ENCODE results near the gene FERMT2.
"Not testable (repeated sequence)": the region's sequence is repeated elsewhere in the genome, so short reads cannot be mapped to it uniquely, and the experiment has no call there.

The FERMT2 gene

DNA sequence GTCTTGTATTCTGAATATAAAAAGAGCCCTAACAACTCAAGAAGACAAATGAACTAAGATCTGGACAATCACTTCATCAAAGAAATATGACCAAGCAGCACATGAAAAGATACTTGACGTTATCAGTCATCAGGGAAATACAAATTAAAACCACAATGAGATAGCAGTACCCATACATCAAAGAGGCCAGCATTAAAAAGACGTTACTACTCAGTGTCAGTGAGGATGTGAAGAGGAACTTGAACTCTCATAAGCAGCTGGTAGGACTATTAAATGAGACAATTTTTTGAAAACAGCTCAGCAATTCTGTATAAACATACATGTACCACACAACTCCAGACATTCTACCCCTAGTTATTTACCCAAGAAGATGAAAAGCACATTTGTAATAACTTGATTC lies 55.9 kb downstream of the FERMT2 start:
- DNase-seq, result no peak

DNA sequence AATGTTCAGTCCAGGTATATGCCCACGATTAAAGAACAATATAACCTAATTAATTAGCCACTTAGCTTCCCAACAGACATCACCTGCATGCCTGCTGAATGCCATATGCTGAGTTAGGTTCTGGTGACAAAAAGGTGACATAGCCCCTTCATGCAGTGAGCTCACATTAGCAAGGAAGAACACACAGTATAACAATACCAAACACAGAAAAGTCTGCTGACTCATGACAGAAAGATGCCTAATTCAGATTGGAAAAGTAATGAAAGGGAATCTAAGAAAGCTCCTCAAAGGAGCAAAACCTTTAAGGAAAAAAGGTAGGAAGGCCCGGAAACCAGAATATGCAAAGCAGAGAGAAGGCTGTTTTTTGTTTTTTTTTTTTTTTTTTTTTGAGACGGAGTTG lies 59.0 kb downstream of the FERMT2 start:
- DNase-seq, result no peak

DNA sequence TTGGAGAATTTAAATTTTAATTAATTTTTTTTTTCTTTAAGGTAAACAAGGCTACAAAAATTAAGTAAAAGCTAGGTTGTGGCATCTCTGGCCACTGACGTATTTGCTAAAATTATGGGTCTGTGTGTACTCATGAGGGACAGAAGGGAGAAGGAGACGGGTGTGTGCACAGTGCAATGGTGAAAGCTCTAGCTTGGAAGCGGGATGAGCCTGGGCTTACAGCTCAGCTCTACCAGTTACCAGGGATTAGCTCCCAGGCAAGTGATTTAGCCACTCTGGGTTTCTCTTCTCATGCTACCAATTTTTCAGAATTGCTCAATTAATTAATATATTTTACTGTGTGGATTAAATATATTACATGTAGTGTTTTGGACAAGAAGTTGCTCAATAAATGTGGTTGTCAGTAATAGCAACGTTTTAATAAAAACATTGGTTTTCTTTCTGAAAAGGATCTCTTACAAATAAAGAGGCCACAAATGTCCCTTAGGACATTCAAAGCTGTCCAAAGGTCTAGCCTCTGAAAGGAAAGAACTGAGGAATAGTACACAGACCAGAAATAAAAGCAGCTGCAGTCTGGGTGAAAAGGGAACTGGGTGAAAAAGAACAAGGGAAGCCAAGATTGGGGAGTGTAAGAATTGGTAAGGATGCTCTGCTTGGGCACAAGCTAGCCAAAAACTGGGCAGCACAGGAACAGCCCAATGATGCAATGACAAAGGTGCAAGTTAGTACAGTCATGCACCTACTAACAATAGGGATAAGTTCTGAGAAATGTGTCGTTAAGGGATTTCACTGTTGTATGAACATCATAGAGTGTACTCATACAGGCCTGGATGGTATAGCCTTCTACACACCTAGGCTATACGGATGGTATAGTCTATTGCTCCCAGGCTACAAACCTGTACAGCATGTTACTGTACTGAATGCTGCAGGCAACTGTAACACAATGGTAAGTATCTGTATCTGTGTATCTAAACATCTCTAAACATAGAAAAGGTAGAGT lies 61.7 kb downstream of the FERMT2 start:
- no peak for DNase-seq

DNA sequence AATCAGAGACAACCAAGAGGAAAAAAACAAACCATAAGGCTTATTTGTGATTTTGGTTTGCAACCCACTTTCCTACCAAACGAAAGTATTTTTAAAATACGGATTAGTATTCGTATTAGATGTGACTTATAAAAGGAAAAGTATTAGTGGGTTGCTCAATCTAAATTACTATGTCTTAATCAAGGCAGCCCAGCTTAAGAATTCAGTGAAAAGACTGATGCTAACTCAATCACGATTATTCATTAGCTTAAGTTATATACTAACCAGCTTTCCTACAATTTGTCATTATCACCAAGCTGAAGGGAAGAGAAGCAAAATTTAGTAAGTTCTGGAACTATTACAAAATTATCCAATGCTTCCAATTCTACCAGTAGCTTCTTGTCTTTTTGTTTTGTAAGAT lies 62.7 kb downstream of the FERMT2 start:
- DNase-seq, result no peak

DNA sequence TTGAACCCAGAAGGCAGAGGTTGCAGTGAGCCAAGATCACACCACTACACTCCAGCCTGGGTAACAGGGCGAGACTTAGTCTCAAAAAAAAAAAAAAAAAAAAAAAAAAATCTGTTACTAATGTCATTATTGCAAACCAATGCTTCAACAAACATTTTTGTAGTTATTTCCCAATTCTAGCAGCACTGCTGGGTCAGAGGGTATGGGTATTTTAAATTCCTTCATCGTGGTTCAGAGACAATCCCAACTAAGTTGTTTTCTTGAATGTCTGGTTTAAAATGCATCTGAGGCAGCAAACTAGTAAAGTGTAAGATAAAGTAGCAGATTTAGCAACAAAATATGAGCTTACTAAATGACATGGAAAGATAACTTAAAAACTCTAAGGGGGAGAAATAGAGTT lies 65.6 kb downstream of the FERMT2 start:
- DNase-seq, result no peak

DNA sequence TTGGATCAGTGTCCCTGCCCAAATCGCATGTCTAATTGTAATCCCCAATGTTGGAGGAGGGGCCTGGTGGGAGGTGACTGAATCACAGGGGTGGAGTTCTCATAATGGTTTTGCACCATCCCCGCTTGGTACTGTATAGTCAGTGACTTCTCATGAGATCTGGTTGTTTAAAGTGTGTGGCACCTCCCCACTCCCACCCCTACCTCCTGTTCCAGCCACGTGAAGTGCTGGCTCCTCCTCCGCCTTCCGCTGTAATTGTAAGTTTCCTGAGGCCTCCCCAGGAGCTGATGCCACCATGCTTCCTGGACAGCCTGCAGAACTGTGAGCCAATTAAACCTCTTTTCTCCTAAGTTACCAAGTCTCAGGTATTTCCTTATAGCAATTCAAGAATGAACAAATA lies 67.2 kb downstream of the FERMT2 start:
- no peak for DNase-seq

DNA sequence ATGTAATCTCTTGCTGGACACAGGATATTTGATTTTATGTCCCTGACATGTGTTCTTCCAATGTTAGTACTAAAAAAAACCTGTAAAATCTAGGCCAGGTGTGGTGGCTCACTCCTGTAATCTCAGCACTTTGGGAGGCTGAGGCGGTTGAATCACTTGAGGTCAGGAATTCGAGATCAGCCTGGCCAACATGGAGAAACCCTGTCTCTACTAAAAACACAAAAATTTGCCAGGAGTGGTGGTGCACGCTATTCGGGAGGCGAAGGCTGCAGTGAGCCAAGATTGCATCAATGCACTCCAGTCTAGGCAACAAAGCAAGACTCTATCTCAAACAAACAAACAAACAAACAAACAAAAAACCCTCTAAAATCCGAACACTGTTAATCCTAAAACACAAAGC lies 68.0 kb downstream of the FERMT2 start:
- no peak for DNase-seq

DNA sequence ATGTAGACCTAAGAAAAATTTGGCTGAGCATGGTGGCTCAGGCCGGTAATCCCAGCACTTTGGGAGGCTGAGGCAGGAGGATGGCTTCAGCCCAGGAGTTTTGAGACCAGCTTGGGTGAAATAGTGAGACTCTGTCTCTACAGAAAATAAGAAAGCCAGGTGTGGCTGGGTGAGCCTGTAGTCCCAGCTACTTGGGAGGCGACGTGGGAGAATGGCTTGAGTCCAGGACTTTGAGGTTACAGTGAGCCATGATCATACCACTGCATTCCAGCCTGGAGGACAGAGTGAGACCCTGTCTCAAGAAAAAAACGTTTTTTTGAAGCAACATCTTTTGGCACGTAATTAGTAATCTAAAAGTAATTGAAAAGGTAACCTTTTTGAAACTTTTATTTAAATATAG lies 70.9 kb downstream of the FERMT2 start:
- no peak for DNase-seq

DNA sequence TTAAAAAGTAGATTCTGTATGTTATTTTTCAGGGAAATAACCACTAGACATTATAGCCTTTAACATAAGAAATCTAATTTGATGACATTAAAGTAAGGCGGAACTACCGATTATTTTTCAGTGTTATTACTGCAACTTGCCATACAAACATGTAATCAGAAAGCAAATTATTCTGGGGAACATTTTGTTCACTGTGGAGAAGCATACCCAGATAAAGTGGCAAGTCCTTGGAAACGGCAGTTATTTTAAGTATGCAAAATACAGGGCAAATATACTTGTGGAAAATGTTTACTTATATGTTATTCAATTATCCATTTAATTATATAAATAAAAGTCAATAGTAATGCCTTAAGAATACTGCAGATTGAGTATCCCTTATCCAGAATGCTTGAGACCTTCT lies 71.9 kb downstream of the FERMT2 start:
- no peak for DNase-seq

DNA sequence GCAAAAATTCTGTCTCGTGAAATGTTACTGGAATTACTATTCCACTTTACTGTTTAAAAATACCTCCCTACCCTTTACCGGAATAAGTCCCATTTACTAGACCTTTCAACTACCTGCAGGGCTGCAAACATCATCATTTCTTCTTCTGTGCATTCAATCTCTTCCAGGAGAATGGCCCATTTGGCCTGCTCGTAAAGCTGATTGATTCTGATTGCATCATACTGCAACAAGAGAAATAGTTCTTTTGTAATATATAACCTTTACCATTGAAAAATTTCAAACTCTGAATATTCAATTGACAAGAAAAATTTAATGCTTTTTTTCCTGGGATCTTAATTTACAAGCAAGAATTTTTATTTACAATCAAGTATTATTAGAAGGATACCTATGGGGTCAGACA lies 72.4 kb downstream of the FERMT2 start:
- no peak for DNase-seq

DNA sequence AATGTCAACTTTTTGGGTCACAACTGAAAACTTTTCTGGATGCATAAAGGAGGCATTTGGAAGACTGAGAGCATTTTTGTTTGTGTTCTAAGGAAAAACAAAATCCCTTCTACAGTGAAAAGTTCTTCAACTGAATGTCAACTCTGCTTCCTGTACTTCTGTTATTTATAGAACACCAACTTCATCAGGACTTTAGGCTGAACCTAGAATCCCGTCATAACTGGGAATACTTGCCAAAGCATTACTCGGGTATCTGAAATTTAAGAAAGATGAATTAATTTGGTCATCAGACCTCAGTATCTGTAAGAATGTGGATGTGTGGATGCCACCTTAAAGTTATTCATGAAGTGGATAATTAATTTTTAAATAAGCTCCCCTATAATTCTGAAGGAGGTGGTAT lies 73.2 kb downstream of the FERMT2 start:
- no peak for DNase-seq

DNA sequence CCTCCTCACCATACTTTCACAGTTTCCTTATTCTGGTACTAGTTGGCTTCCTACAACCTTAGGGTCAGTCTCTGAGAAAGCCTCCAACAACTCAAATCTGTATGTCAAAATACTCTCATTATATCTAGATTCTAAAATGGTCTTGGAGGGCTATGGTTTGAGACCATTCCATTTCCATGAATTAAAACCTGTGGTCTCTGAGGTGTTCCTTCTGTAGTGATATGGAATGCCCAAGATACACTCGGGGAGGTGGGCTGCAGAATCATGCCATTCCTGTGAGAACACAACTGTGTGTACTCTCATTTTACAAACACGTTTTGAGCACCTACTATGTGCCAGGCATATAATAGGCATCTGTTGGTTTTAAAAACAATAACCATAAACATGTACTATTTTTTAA lies 74.0 kb downstream of the FERMT2 start:
- no peak for DNase-seq

DNA sequence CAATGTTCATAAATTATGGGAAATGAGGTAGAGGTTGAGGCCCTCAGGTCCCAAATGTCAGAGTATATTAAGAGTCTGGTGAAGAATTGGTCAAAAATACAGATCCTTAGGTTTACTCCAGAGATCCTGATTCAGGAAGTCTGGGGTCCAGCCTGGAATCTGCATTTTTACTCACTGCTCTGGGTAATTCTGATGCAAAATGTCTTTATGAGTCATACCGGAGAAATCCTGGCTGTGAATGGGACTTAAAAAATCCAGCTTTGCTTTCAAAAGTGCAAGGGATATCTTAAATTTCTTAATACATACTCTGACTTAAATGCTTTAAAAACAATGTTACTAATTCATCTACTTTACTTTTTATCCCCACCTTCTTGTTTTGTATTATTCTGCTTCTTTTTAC lies 74.5 kb downstream of the FERMT2 start:
- no peak for DNase-seq

DNA sequence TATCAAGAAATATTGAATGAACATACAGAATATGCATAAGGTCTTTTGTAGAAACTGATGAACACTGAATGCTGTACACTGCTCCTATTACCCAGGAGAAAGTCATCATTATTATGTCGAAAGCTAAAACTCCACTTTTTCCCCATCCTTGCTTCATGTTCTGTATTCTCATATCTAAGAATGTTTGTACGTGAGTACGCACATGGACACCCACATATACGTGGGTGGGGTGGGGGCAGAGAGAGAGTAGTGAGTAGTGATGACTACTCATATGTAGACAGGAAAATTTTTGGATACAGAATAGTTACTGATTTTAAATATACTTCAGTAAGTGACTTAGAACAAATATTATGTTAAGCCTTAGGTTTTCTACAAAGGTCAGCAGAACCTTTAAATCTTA lies 75.1 kb downstream of the FERMT2 start:
- no peak for DNase-seq

DNA sequence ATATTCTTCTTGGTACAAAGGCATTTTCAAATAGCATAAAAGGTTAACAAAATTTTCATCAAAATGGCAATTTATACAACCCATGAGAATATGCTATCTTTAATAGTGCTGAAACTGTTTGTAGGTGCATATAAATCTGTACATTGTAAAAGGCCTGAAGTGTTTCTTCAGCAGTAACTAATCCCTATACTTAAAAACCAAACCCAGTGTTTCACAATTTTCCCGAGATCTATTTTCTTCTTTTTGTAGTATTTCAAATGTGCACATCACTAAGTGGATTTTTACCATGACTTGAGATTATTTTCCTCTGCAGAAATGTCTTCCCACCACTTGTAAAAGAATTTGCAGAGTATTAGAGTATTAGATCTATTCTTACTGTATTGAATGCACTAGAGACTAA lies 76.5 kb downstream of the FERMT2 start:
- no peak for DNase-seq

DNA sequence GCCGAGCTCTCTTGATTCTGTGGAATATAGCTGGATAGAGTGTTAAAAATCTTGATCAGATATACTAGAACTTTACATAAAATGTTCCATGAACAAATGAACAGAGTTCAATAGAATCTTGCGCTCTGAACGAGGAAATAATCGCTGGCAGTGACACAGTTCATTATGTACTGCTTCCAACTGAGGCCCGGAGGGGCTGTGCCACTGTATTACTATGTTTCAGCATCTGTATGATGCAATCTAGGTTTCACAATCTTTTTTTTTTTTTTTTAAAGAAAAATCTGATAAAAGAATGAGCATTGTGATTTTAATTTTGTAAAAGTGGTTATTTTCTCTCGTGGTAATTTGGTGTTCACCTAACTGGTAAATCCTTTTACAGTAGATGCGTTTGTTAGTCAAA lies 77.2 kb downstream of the FERMT2 start:
- no peak for DNase-seq

DNA sequence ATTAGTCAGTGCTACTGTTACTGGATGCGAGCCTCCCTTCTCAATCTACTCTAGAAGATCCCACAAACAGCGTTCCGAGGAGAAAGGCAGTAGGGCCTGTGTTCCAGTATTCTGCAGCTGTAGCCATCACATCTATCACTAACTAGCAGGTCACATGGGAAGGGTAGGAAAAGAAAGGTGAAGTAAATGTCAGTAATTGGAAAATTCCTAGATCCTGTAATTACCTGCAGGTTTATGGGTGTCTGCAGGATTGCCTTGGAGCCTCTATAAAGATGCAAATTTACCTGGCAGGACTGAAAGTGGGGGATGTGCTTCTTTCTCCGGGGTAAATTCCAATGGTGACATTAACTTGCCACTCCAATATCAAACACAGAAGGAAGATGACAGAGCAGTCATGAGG lies 77.8 kb downstream of the FERMT2 start:
- DNase-seq, result no peak

DNA sequence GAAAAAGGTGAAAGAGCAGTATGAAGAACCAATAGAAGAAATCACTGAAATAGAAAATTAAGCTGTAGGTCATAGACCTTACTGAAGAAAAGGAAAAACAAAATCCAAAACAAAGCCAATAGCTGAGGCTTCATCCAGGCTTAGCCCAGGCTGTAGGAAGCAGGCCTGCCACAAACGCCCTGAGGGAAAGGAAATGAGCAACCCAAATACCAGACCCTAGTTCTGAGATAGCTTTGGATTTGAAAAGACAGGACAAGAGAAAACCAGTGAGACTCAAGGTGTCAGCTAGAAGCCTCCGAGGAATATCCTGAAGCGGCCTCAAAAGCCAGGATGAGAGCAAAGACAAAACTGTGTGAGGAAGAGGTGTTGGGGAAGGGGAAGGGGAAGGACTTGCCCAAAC lies 79.2 kb downstream of the FERMT2 start:
- no peak for DNase-seq

DNA sequence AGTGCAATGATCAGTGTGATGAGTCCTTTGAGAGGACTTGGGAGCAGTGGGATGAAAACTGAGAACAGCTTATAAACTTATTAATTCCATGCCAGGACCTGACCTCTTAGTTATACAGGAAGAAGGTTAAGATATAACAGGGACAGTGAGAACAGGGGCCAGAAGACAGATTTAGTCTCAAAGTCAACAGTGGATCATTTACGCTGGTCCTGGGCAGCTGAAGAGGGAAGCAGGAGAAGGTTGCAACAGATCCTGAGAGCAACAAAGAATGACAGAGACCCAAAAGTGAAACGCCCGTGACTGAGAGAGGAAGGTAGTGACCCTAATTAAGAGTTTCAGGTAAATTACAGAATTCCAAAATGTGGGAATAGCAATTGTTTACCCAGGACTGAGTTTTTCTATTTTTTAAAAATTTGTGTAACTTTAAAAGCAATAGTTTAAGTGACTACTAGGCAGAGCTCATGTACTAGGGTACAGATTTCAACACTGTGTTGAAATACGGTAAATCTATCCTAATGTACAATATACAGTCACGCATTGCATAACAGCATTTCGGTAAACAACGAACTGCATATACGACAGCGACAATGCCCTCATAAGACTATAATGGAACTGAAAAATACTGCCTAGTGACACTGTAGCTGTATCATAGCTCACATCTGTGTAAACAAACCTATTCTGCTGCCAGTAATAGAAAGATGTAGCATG lies 81.8 kb downstream of the FERMT2 start:
- no peak for DNase-seq

DNA sequence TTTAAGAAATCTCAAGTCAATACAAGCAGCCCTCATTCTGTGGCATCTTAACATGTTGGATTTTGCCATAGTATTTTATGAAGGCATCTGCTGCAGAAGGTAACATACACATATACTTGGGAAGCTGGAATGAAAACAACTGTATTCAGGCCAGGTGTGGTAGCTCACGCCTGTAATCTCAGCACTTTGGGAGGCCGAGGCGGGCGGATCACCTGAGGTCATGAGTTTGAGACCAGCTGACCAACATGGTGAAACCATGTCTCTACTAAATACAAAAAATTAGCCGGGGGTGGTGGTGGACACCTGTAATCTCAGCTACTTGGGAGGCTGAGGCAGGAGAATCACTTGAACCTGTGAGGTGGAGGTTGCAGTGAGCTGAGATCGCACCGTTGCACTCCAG lies 86.0 kb downstream of the FERMT2 start:
- DNase-seq, result not testable (repeated sequence)

DNA sequence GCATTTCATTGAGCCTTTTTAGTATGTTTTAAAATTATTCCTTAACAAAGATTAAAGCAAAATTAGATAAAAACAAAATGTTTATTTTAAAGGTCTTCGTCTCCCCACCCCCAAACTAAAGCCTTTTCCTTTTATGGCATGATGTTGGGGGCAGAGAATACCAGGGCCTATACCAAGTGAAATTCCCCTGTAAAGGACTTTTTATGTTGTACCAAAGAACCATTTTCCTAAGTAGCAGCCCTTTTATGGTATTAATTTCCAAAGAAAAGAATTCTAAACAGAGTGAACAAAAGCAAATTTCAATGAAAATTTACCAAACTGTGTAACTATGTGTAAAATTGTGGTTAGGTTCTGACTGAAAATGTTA lies 87.5 kb downstream of the FERMT2 start:
- DNase-seq, result no peak

DNA sequence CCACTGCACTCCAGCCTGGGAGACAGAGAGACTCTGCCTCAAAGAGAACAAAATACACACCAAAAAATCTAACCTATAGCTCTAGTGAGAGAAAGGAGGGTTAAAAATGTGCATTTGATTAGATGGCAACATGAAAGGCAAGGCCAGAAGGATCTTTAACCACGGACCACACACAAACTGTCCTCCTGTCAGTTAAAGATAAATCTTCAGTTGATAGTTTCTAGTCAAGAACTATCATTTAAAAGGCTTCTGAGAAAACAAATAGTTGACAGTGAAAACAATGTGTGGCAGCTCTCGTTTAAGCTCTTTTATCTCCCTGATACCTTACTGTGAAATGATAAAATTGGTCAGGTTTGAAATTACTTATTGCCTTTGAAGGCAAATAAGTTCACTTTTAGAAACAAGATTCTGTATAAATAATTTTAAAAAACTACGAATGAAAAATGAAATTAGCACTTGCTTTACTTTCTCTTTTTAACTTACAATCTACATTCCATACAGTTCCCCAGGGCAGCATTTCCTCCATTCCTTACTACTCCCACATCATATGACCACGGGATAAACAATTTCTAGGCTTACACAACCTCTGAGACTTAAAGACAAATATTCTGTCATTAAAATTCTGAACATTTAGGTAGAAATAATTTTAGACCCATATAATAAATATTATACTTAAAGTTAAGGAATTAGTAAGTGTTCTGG lies 88.1 kb downstream of the FERMT2 start:
- no peak for DNase-seq

DNA sequence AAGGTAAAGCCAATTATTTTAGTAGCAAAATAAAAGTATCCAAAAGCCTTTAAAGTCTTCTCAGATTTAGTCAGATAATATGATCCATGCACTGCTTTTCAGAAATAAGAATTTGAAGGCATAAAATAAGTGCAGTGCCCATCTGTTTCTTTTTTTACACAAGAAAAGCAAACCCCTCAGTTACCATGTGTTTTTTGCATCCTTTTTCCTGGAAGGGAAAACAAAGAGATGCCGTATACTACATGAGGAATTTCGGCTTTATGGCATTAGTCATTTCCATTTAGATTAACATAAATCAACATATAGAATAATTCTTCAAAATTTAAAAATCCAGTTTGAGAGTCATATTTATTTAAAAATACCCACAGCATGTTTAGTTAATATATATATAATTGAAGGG lies 89.4 kb downstream of the FERMT2 start:
- no peak for DNase-seq

DNA sequence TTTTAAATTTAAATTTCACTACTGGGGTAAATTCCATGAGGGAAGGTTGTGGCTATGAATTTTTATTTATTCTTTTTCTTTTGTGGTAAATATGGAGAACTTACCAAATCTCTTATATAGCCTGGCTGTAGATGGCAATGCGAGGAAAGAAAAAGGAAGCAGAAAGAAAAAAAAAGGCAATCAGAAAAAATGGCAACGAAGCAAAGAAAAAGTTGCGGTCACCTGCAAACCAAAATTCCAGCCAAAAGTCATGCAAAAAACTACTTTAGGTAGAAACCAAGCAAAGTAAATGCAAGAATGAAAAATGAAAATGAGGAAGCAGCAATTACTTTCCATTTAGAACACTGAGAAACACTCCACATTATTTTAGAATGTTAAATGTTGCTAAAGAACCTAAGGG lies 89.9 kb downstream of the FERMT2 start:
- no peak for DNase-seq
